ENCODE measurements around the gene RNF166. TPM values are rescaled to one million over a fixed set of nuclear protein-coding genes. Genes with fewer than 3 reads are reported as not detected.

Gene RNF166
- total and polyA plus RNA-seq, 2 of the 13 experiments (the other 11 are each of a cell fraction or from before 2014, with no cell fraction given): 21.4 to 23.0 TPM

DNA sequence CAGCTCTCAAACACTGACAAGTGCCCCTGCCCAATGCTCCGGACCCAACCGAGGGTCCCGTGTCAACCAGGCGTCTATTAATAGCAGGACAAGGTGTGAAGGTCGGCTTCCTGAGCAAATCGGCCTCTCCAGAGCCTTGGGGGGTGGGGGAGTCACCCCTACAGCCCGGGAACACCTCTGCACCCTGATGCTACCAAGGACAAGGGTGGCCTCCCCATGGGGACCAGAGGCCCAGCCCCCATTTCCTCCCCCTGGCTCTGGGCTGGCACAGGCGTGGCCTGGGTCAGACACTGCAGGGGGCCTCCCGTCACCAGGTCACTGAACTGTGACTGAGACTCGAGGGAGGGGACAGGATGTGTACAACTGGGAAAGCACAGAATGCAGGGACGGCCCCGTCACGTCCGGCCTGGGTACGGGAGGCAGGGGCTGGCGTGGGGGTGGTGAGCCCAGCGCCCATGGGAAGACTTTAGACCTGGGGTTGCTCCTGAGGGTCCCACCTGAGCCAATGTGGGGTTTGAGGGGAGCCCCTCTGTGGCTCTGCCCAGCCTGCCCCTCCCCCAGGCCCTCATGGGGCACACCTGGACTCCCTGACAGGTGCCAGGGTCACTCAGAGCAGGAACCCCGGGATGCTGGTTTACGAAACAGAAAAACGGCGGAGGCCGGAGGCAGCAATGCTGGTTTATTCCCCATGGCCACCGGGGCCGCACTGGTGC lies 54.8 kb downstream of the RNF166 start (continued):
- peak; percentile 71; the same call in 1 of the 2 replicates for TF ChIP-seq ZFX (CRISPR knock-in tag; IDR thresholded peaks at IDR 0.05; ENCODE audit: low read depth)
- TF ChIP-seq, protein P1, sequence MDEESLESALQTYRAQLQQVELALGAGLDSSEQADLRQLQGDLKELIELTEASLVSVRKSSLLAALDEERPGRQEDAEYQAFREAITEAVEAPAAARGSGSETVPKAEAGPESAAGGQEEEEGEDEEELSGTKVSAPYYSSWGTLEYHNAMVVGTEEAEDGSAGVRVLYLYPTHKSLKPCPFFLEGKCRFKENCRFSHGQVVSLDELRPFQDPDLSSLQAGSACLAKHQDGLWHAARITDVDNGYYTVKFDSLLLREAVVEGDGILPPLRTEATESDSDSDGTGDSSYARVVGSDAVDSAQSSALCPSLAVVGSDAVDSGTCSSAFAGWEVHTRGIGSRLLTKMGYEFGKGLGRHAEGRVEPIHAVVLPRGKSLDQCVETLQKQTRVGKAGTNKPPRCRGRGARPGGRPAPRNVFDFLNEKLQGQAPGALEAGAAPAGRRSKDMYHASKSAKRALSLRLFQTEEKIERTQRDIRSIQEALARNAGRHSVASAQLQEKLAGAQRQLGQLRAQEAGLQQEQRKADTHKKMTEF (CRISPR knock-in tag; IDR thresholded peaks at IDR 0.05): peak; percentile 94
- TF ChIP-seq PRMT3 (CRISPR knock-in tag; IDR thresholded peaks at IDR 0.05; ENCODE audit: borderline replicate concordance, low read depth): 0 out of 2 replicates have a peak, but pooled peaks have one; percentile 70
- peak; percentile 90 for TF ChIP-seq ZNF788 (CRISPR knock-in tag; IDR thresholded peaks at IDR 0.05; ENCODE audit: borderline replicate concordance)
- no peak; the same call in none of the 2 replicates for TF ChIP-seq ZZZ3 (CRISPR knock-in tag; IDR thresholded peaks at IDR 0.05; ENCODE audit: borderline replicate concordance)
- TF ChIP-seq, protein P2, sequence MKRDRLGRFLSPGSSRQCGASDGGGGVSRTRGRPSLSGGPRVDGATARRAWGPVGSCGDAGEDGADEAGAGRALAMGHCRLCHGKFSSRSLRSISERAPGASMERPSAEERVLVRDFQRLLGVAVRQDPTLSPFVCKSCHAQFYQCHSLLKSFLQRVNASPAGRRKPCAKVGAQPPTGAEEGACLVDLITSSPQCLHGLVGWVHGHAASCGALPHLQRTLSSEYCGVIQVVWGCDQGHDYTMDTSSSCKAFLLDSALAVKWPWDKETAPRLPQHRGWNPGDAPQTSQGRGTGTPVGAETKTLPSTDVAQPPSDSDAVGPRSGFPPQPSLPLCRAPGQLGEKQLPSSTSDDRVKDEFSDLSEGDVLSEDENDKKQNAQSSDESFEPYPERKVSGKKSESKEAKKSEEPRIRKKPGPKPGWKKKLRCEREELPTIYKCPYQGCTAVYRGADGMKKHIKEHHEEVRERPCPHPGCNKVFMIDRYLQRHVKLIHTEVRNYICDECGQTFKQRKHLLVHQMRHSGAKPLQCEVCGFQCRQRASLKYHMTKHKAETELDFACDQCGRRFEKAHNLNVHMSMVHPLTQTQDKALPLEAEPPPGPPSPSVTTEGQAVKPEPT (CRISPR knock-in tag; IDR thresholded peaks at IDR 0.05; ENCODE audit: low read depth): no peak
- TF ChIP-seq, protein P3, sequence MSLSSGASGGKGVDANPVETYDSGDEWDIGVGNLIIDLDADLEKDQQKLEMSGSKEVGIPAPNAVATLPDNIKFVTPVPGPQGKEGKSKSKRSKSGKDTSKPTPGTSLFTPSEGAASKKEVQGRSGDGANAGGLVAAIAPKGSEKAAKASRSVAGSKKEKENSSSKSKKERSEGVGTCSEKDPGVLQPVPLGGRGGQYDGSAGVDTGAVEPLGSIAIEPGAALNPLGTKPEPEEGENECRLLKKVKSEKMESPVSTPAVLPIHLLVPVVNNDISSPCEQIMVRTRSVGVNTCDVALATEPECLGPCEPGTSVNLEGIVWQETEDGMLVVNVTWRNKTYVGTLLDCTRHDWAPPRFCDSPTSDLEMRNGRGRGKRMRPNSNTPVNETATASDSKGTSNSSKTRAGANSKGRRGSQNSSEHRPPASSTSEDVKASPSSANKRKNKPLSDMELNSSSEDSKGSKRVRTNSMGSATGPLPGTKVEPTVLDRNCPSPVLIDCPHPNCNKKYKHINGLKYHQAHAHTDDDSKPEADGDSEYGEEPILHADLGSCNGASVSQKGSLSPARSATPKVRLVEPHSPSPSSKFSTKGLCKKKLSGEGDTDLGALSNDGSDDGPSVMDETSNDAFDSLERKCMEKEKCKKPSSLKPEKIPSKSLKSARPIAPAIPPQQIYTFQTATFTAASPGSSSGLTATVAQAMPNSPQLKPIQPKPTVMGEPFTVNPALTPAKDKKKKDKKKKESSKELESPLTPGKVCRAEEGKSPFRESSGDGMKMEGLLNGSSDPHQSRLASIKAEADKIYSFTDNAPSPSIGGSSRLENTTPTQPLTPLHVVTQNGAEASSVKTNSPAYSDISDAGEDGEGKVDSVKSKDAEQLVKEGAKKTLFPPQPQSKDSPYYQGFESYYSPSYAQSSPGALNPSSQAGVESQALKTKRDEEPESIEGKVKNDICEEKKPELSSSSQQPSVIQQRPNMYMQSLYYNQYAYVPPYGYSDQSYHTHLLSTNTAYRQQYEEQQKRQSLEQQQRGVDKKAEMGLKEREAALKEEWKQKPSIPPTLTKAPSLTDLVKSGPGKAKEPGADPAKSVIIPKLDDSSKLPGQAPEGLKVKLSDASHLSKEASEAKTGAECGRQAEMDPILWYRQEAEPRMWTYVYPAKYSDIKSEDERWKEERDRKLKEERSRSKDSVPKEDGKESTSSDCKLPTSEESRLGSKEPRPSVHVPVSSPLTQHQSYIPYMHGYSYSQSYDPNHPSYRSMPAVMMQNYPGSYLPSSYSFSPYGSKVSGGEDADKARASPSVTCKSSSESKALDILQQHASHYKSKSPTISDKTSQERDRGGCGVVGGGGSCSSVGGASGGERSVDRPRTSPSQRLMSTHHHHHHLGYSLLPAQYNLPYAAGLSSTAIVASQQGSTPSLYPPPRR (CRISPR knock-in tag; IDR thresholded peaks at IDR 0.05; ENCODE audit: borderline replicate concordance): peak; percentile 86; the same call in 1 of the 2 replicates
- TF ChIP-seq, protein P4, sequence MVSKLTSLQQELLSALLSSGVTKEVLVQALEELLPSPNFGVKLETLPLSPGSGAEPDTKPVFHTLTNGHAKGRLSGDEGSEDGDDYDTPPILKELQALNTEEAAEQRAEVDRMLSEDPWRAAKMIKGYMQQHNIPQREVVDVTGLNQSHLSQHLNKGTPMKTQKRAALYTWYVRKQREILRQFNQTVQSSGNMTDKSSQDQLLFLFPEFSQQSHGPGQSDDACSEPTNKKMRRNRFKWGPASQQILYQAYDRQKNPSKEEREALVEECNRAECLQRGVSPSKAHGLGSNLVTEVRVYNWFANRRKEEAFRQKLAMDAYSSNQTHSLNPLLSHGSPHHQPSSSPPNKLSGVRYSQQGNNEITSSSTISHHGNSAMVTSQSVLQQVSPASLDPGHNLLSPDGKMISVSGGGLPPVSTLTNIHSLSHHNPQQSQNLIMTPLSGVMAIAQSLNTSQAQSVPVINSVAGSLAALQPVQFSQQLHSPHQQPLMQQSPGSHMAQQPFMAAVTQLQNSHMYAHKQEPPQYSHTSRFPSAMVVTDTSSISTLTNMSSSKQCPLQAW (CRISPR knock-in tag; IDR thresholded peaks at IDR 0.05): peak; percentile 95
- TF ChIP-seq ZNF333 (CRISPR knock-in tag; IDR thresholded peaks at IDR 0.05; ENCODE audit: borderline replicate concordance): no peak
- TF ChIP-seq GPN1 (CRISPR knock-in tag; IDR thresholded peaks at IDR 0.05; ENCODE audit: borderline replicate concordance): no peak
- TF ChIP-seq, protein P5, sequence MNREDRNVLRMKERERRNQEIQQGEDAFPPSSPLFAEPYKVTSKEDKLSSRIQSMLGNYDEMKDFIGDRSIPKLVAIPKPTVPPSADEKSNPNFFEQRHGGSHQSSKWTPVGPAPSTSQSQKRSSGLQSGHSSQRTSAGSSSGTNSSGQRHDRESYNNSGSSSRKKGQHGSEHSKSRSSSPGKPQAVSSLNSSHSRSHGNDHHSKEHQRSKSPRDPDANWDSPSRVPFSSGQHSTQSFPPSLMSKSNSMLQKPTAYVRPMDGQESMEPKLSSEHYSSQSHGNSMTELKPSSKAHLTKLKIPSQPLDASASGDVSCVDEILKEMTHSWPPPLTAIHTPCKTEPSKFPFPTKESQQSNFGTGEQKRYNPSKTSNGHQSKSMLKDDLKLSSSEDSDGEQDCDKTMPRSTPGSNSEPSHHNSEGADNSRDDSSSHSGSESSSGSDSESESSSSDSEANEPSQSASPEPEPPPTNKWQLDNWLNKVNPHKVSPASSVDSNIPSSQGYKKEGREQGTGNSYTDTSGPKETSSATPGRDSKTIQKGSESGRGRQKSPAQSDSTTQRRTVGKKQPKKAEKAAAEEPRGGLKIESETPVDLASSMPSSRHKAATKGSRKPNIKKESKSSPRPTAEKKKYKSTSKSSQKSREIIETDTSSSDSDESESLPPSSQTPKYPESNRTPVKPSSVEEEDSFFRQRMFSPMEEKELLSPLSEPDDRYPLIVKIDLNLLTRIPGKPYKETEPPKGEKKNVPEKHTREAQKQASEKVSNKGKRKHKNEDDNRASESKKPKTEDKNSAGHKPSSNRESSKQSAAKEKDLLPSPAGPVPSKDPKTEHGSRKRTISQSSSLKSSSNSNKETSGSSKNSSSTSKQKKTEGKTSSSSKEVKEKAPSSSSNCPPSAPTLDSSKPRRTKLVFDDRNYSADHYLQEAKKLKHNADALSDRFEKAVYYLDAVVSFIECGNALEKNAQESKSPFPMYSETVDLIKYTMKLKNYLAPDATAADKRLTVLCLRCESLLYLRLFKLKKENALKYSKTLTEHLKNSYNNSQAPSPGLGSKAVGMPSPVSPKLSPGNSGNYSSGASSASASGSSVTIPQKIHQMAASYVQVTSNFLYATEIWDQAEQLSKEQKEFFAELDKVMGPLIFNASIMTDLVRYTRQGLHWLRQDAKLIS (CRISPR knock-in tag; IDR thresholded peaks at IDR 0.05): 0 out of 2 replicates have a peak, but pooled peaks have one; percentile 71
- TF ChIP-seq, protein P6, sequence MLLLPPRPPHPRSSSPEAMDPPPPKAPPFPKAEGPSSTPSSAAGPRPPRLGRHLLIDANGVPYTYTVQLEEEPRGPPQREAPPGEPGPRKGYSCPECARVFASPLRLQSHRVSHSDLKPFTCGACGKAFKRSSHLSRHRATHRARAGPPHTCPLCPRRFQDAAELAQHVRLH (CRISPR knock-in tag; IDR thresholded peaks at IDR 0.05; ENCODE audit: borderline replicate concordance, low read depth): no peak; the same call in none of the 2 replicates
